MG63 (cell line): ENCODE measurements around the gene PKD1. TPM values are rescaled to one million over a fixed set of nuclear protein-coding genes. Genes with fewer than 3 reads are reported as not detected.
"Not testable (repeated sequence)": the region's sequence is repeated elsewhere in the genome, so short reads cannot be mapped to it uniquely, and the experiment has no call there.

Experiments used
- DNase-seq: peaks from one replicate; pipeline ENCODE4 v3.0.0-alpha.2; 2020
- H3K27me3 ChIP-seq: fragments of 250-450 bp; sonication (Bioruptor Pico); 2 replicates; pipeline ENCODE4 v1.5.1; 2020; ENCODE audit warnings: mild to moderate bottlenecking, moderate library complexity
- H3K36me3 ChIP-seq: fragments of 250-450 bp; sonication (Bioruptor Pico); 2 replicates; pipeline ENCODE4 v1.5.1; 2020; ENCODE audit warnings: mild to moderate bottlenecking, moderate library complexity
- H3K4me3 ChIP-seq: fragments of 250-450 bp; sonication (Bioruptor Pico); 2 replicates; pipeline ENCODE4 v1.5.1; 2020; ENCODE audit warnings: mild to moderate bottlenecking, moderate library complexity
- H3K9me3 ChIP-seq: fragments of 250-450 bp; sonication (Bioruptor Pico); 2 replicates; pipeline ENCODE4 v1.5.1; 2020; ENCODE audit warnings: mild to moderate bottlenecking, moderate library complexity
- total RNA-seq: library from RNA; depleted of rRNA; stranded (reverse); fragments of >200 nt; shearing (Covaris generic); gene quantifications from 2 replicates; pipeline ENCODE4 v1.2.3, GENCODE V29; 2014; ENCODE audit warnings: low replicate concordance

Gene PKD1
- total RNA-seq, 1 experiment from 2014 or later = 106 TPM

- H3K4me3 ChIP-seq = no peak overlapping the region
- H3K9me3 ChIP-seq = no peaks in the 10 kb centered on the region
- DNase-seq = no peak
- no peaks in the 10 kb centered on the region for H3K27me3 ChIP-seq
- H3K36me3 ChIP-seq = peaks cover 3% of the 10 kb centered on the region; the same call in 1 of the 2 replicates
Observed at GRCh38 chr16:2143878-2144485, 8.3 kb upstream of the PKD1 start.

- no peaks in the 10 kb centered on the region for H3K9me3 ChIP-seq
- no peak overlapping the region for H3K4me3 ChIP-seq
- H3K27me3 ChIP-seq = no peaks in the 10 kb centered on the region
- peaks cover 2% of the 10 kb centered on the region; the same call in 1 of the 2 replicates for H3K36me3 ChIP-seq
- no peak for DNase-seq
Observed at GRCh38 chr16:2142942-2143877, 7.5 kb upstream of the PKD1 start.

- not testable (repeated sequence) for H3K27me3 ChIP-seq, DNase-seq, H3K9me3 ChIP-seq, H3K36me3 ChIP-seq
- peak overlapping the region; percentile 67 for H3K4me3 ChIP-seq
Observed at GRCh38 chr16:2135071-2135470, 627 bp downstream of the PKD1 start.

- not testable (repeated sequence) for DNase-seq, H3K27me3 ChIP-seq, H3K9me3 ChIP-seq, H3K4me3 ChIP-seq, H3K36me3 ChIP-seq
Observed at GRCh38 chr16:2133797-2134196, 1.9 kb downstream of the PKD1 start.

GRCh38 chr16:2129890-2130447, 5.7 kb downstream of the PKD1 start:
- H3K36me3 ChIP-seq = peaks cover 14% of the 10 kb centered on the region
- H3K27me3 ChIP-seq, DNase-seq, H3K4me3 ChIP-seq, H3K9me3 ChIP-seq: not testable (repeated sequence)

- DNase-seq = peak; percentile 86
- H3K36me3 ChIP-seq = peaks cover 20% of the 10 kb centered on the region
- not testable (repeated sequence) for H3K9me3 ChIP-seq, H3K4me3 ChIP-seq, H3K27me3 ChIP-seq
Observed at GRCh38 chr16:2129251-2129650, 6.4 kb downstream of the PKD1 start.

- peak; percentile 69 for DNase-seq
- not testable (repeated sequence) for H3K27me3 ChIP-seq, H3K4me3 ChIP-seq, H3K9me3 ChIP-seq
- H3K36me3 ChIP-seq = peaks cover 22% of the 10 kb centered on the region
Observed at GRCh38 chr16:2127630-2128280, 7.9 kb downstream of the PKD1 start.

- peak overlapping the region; percentile 22 for H3K4me3 ChIP-seq
Observed at GRCh38 chr16:2126928-2127556, 8.7 kb downstream of the PKD1 start.

GRCh38 chr16:2126161-2126743, 9.4 kb downstream of the PKD1 start:
- H3K9me3 ChIP-seq, H3K27me3 ChIP-seq: not testable (repeated sequence)
- H3K4me3 ChIP-seq = peak overlapping the region; percentile 8; the same call in 1 of the 2 replicates
- DNase-seq = peak; percentile 88
- H3K36me3 ChIP-seq = peaks cover 26% of the 10 kb centered on the region

More at GRCh38 chr16:2126928-2127556, 8.7 kb downstream of the PKD1 start:
- peaks cover 26% of the 10 kb centered on the region for H3K36me3 ChIP-seq
- not testable (repeated sequence) for H3K27me3 ChIP-seq, H3K9me3 ChIP-seq
- peak; percentile 62 for DNase-seq

- H3K9me3 ChIP-seq, H3K27me3 ChIP-seq, DNase-seq, H3K4me3 ChIP-seq: not testable (repeated sequence)
- peaks cover 26% of the 10 kb centered on the region for H3K36me3 ChIP-seq
Observed at GRCh38 chr16:2125609-2126008, 10.1 kb downstream of the PKD1 start.

- Histone ChIP-seq H3K36me3 (peaks cover 26% of the 10 kb centered on the region), H3K4me3 (peak overlapping the region; percentile 49)
- DNase-seq = peak; percentile 95
- H3K9me3 ChIP-seq, H3K27me3 ChIP-seq: not testable (repeated sequence)
Observed at GRCh38 chr16:2124694-2125444, 10.8 kb downstream of the PKD1 start.

- H3K9me3 ChIP-seq, H3K27me3 ChIP-seq: not testable (repeated sequence)
- Histone ChIP-seq H3K4me3 (peak overlapping the region; percentile 49), H3K36me3 (peaks cover 26% of the 10 kb centered on the region)
- DNase-seq = peak; percentile 70
Observed at GRCh38 chr16:2124377-2124693, 11.4 kb downstream of the PKD1 start.

- peak; percentile 55 for DNase-seq
- H3K9me3 ChIP-seq, H3K27me3 ChIP-seq: not testable (repeated sequence)
- Histone ChIP-seq H3K36me3 (peaks cover 26% of the 10 kb centered on the region), H3K4me3 (peak overlapping the region; percentile 49)
Observed at GRCh38 chr16:2123706-2124376, 11.9 kb downstream of the PKD1 start.

GRCh38 chr16:2122934-2123683, 12.6 kb downstream of the PKD1 start:
- DNase-seq, H3K9me3 ChIP-seq, H3K27me3 ChIP-seq, H3K4me3 ChIP-seq: not testable (repeated sequence)
- peaks cover 26% of the 10 kb centered on the region for H3K36me3 ChIP-seq

- H3K9me3 ChIP-seq = no peaks in the 10 kb centered on the region
- no peak overlapping the region for H3K4me3 ChIP-seq
- no peak for DNase-seq
- H3K36me3 ChIP-seq = peaks cover 26% of the 10 kb centered on the region
- H3K27me3 ChIP-seq = no peaks in the 10 kb centered on the region
Observed at GRCh38 chr16:2122429-2122828, 13.3 kb downstream of the PKD1 start.
